BE2C (cell line): ENCODE data around the gene SLIT1.

Source experiments
- DNase-seq: peaks from one replicate; pipeline ENCODE4 v3.0.0-alpha.2; 2020
- H3K27me3 ChIP-seq: fragments of 250-450 bp; sonication (Bioruptor Pico); 2 replicates; pipeline ENCODE4 v1.5.1; 2020; ENCODE audit warnings: mild to moderate bottlenecking
- H3K36me3 ChIP-seq: fragments of 250-450 bp; sonication (Bioruptor Pico); 2 replicates; pipeline ENCODE4 v1.5.1; 2020; ENCODE audit warnings: mild to moderate bottlenecking
- H3K4me1 ChIP-seq: fragments of 250-450 bp; sonication (Bioruptor Pico); 2 replicates; pipeline ENCODE4 v1.5.1; 2020
- H3K4me3 ChIP-seq: 2 replicates; pipeline ENCODE4 v1.5.1; 2011; ENCODE audit warnings: low read depth, low read length
- H3K9me3 ChIP-seq: fragments of 250-450 bp; sonication (Bioruptor Pico); 2 replicates; pipeline ENCODE4 v1.5.1; 2020
- TF ChIP-seq, protein P1 (sequence below): IDR thresholded peaks from 2 replicates; pipeline ENCODE4 v1.5.1; 2012; ENCODE audit warnings: mild to moderate bottlenecking, low read depth, low read length

Gene SLIT1

DNA sequence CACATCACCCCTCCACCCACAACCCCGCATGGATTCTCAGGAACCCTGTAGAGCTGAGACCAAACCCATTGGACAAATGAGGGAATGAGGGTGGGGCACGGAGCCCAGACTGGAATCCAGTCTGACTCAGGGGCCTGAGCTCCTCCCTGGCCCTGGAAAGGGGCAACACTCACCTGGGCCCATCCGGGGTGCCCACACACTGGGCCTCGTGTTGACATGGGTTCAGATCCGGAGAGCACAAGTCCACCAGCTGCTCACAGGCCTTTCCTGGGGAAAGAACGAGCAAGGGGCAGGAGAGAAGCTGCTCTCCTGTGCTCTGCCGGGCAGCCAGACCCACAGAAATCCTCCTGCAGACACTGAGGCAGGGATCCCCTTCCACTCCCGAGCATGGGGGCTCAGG, 172.2 kb downstream of the SLIT1 start:
- Histone ChIP-seq H3K27me3 (no peaks in the 10 kb centered on the region), H3K4me1 (no peaks in the 10 kb centered on the region), H3K36me3 (no peaks in the 10 kb centered on the region), H3K9me3 (no peaks in the 10 kb centered on the region), H3K4me3 (no peak overlapping the region)
- DNase-seq, result no peak
- TF ChIP-seq, protein P1, sequence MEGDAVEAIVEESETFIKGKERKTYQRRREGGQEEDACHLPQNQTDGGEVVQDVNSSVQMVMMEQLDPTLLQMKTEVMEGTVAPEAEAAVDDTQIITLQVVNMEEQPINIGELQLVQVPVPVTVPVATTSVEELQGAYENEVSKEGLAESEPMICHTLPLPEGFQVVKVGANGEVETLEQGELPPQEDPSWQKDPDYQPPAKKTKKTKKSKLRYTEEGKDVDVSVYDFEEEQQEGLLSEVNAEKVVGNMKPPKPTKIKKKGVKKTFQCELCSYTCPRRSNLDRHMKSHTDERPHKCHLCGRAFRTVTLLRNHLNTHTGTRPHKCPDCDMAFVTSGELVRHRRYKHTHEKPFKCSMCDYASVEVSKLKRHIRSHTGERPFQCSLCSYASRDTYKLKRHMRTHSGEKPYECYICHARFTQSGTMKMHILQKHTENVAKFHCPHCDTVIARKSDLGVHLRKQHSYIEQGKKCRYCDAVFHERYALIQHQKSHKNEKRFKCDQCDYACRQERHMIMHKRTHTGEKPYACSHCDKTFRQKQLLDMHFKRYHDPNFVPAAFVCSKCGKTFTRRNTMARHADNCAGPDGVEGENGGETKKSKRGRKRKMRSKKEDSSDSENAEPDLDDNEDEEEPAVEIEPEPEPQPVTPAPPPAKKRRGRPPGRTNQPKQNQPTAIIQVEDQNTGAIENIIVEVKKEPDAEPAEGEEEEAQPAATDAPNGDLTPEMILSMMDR, result no peak

DNA sequence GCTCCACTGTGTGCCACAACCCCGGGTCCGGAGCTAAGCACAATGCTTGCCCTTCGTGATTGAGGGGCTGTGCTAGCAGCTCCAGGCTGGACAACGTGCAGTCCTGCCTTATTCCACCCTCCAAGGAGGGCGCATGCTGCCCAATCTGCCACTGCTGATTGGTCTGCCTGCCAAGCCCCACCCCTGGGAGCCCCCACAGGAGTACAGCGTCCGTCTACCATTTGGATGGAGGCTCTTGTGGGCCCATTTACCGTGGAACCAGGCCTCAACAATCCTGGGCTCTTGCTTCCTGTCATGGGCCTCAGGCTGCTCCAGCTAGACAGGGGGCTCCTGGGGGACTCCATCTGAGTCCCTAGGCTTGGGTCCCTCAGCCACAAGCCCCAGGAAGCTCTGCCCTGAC, 173.3 kb downstream of the SLIT1 start:
- Histone ChIP-seq H3K4me1 (no peaks in the 10 kb centered on the region), H3K36me3 (no peaks in the 10 kb centered on the region), H3K27me3 (no peaks in the 10 kb centered on the region), H3K9me3 (no peaks in the 10 kb centered on the region), H3K4me3 (no peak overlapping the region)
- TF ChIP-seq, protein P1, result no peak
- no peak for DNase-seq

DNA sequence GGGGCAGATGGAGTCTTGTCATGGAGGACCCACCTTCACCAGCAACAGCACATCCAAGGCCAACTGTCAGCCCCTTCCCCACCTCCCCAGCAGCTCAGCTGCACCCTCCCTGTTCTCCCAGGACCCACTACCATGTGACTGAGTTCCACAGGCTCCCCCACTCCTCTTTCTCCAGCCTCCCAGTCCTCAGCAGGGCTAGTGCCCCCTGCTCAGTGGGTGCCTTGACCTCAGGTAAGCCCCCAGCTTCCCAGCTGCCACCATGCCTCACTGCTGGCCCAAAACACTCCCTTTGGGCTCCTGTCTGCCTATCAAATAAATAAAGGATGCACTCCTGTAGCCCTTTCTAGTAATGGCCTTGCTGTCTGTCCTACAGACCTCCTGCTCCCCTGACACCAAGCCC, 174.4 kb downstream of the SLIT1 start:
- Histone ChIP-seq H3K27me3 (no peaks in the 10 kb centered on the region), H3K9me3 (no peaks in the 10 kb centered on the region), H3K36me3 (no peaks in the 10 kb centered on the region), H3K4me1 (no peaks in the 10 kb centered on the region), H3K4me3 (no peak overlapping the region)
- DNase-seq, result no peak
- TF ChIP-seq, protein P1, result no peak

DNA sequence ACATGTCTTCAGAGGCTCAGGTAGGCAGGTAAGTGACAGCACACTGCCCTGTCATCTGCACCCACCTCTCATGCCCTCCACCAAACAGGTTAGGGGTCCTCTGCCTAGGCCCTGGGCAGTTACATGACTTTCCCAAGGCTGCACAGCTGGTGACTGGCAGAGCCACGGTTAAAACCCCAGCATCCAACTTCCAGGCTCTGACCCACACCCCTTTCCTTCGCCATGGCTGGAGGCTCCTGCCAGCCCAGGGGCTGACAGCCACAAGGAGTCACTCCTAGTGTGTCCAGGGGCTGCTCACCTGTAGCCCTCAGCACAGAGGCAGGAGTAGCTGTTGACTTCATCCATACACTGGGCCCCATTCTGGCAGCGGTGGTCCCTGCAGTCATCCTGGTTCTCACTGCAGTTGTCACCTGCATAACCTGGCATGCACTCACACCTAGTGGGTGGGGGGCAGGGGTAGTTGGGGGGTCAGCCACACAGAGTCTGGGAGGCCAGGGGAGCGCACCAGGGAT, 175.0 kb downstream of the SLIT1 start:
- no peaks in the 10 kb centered on the region for H3K9me3 ChIP-seq
- no peak for DNase-seq
- H3K27me3 ChIP-seq, result no peaks in the 10 kb centered on the region
- TF ChIP-seq, protein P1, result no peak
- H3K4me1 ChIP-seq, result no peaks in the 10 kb centered on the region
- no peaks in the 10 kb centered on the region for H3K36me3 ChIP-seq
- no peak overlapping the region for H3K4me3 ChIP-seq

DNA sequence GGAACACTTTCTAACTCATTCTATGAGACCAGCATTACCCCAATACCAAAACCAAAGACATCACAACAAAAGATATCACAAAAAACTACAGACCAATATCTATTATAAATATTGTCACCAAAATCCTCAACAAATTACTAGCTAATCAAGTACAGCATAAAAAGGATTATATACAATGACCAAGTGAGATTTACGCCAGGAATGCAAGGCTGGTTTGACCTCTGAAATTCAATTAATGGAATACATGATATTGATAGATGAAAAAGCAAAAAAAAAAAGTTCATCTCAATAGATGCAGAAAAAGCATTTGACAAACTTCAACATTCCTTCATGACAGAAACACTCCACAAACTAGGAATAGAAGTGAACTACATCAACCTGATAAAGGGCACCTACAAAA, 178.3 kb downstream of the SLIT1 start:
- Histone ChIP-seq H3K27me3 (no peaks in the 10 kb centered on the region), H3K9me3 (no peaks in the 10 kb centered on the region), H3K36me3 (no peaks in the 10 kb centered on the region), H3K4me1 (no peaks in the 10 kb centered on the region), H3K4me3 (no peak overlapping the region)
- TF ChIP-seq, protein P1, result no peak
- DNase-seq, result no peak

DNA sequence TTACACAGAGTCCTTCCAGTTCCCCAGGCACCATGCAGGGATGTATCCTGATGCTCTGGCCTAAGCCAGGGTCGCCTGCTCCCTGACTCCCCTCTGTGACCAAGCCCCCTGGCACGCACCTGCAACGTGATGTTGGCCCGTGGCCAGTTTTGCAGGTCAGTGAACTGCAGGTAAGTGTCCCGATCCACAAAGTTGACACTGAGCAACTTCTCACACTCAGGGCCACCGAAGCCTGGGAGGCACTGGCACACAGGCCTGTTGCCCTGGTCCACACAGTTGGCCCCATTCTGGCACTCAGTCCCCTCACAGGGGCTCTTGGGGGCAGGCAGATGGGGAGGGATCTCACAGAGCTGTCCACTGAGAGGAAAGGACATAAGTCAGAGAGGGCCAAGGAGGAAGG, 179.4 kb downstream of the SLIT1 start:
- Histone ChIP-seq H3K27me3 (no peaks in the 10 kb centered on the region), H3K4me3 (no peak overlapping the region), H3K36me3 (no peaks in the 10 kb centered on the region), H3K9me3 (no peaks in the 10 kb centered on the region), H3K4me1 (no peaks in the 10 kb centered on the region)
- DNase-seq, result no peak
- TF ChIP-seq, protein P1, result no peak
